H9 (cell line): ENCODE results near the gene MT2A. TPM values are rescaled to one million over a fixed set of nuclear protein-coding genes. Genes with fewer than 3 reads are reported as not detected.

ENCODE experiments used
- DNase-seq: peaks from one replicate; pipeline ENCODE4 v3.0.0-alpha.2; 2017
- H2AFZ ChIP-seq: one replicate; pipeline ENCODE4 v1.6.1; 2013; ENCODE audit warnings: mild to moderate bottlenecking, low read length, control low read depth, moderate library complexity
- H2AK5ac ChIP-seq: 2 replicates; pipeline ENCODE4 v1.6.1; 2013; ENCODE audit warnings: low read length, control low read depth, mixed read lengths; ENCODE audit not compliant: insufficient read length
- H2BK120ac ChIP-seq: one replicate; pipeline ENCODE4 v1.6.1; 2013; ENCODE audit warnings: low read depth, mild to moderate bottlenecking, low read length, control low read depth, inconsistent platforms; ENCODE audit not compliant: poor library complexity, severe bottlenecking
- H2BK12ac ChIP-seq: 2 replicates; pipeline ENCODE4 v1.6.1; 2013; ENCODE audit warnings: low read length, control low read depth, mixed read lengths, low read depth; ENCODE audit not compliant: insufficient read length
- H2BK15ac ChIP-seq: 2 replicates; pipeline ENCODE4 v1.6.1; 2013; ENCODE audit warnings: low read depth, low read length, control low read depth
- H2BK20ac ChIP-seq: one replicate; pipeline ENCODE4 v1.6.1; 2013; ENCODE audit warnings: low read depth, mild to moderate bottlenecking, low read length, control low read depth, inconsistent platforms; ENCODE audit not compliant: poor library complexity, severe bottlenecking
- H2BK5ac ChIP-seq: 2 replicates; pipeline ENCODE4 v1.6.1; 2013; ENCODE audit warnings: low read length, control low read depth, mixed read lengths; ENCODE audit not compliant: insufficient read length
- H3K14ac ChIP-seq: 2 replicates; pipeline ENCODE4 v1.6.1; 2013; ENCODE audit warnings: low read length, control low read depth; ENCODE audit not compliant: insufficient read depth
- H3K18ac ChIP-seq: 2 replicates; pipeline ENCODE4 v1.6.1; 2013; ENCODE audit warnings: low read depth, mild to moderate bottlenecking, mixed read lengths, low read length, control low read depth; ENCODE audit not compliant: insufficient read length
- H3K23ac ChIP-seq: 2 replicates; pipeline ENCODE4 v1.6.1; 2013; ENCODE audit warnings: low read length, control low read depth, mixed read lengths, low read depth; ENCODE audit not compliant: insufficient read length
- H3K23me2 ChIP-seq: 2 replicates; pipeline ENCODE4 v1.6.1; 2013; ENCODE audit warnings: low read depth, mild to moderate bottlenecking, mixed read lengths, low read length, control low read depth; ENCODE audit not compliant: insufficient read length, poor library complexity, severe bottlenecking
- H3K27ac ChIP-seq: 2 replicates; pipeline ENCODE4 v1.5.1; 2013; ENCODE audit warnings: low read length, control low read depth, mixed read lengths, low read depth; ENCODE audit not compliant: insufficient read length
- H3K27me3 ChIP-seq: 2 replicates; pipeline ENCODE4 v1.6.1; 2013; ENCODE audit warnings: low read length, control low read depth, inconsistent platforms; ENCODE audit not compliant: insufficient read depth
- H3K4ac ChIP-seq: 2 replicates; pipeline ENCODE4 v1.6.1; 2013; ENCODE audit warnings: low read depth, mild to moderate bottlenecking, control low read depth, inconsistent platforms, low read length, moderate library complexity
- H3K4me1 ChIP-seq: 2 replicates; pipeline ENCODE4 v1.6.1; 2013; ENCODE audit warnings: low read length, control low read depth, inconsistent platforms; ENCODE audit not compliant: insufficient read depth
- H3K4me2 ChIP-seq: 2 replicates; pipeline ENCODE4 v1.6.1; 2013; ENCODE audit warnings: low read length, control low read depth, mixed read lengths; ENCODE audit not compliant: insufficient read length, insufficient read depth
- H3K56ac ChIP-seq: 2 replicates; pipeline ENCODE4 v1.6.1; 2013; ENCODE audit warnings: low read depth, mild to moderate bottlenecking, mixed read lengths, low read length, control low read depth; ENCODE audit not compliant: insufficient read length
- H3K79me1 ChIP-seq: 2 replicates; pipeline ENCODE4 v1.6.1; 2013; ENCODE audit warnings: low read depth, mild to moderate bottlenecking, moderate library complexity, low read length, control low read depth, inconsistent platforms; ENCODE audit not compliant: insufficient read depth, poor library complexity, severe bottlenecking
- H3K79me2 ChIP-seq: 2 replicates; pipeline ENCODE4 v1.6.1; 2013; ENCODE audit warnings: low read length, control low read depth, inconsistent platforms; ENCODE audit not compliant: insufficient read depth
- H3K9ac ChIP-seq: 2 replicates; pipeline ENCODE4 v1.6.1; 2013; ENCODE audit warnings: low read length, control low read depth, mixed read lengths; ENCODE audit not compliant: insufficient read length; ENCODE audit errors: extremely low read depth
- H3K9me3 ChIP-seq: one replicate; pipeline ENCODE4 v1.6.1; 2013; ENCODE audit warnings: low read depth, low read length, inconsistent platforms; ENCODE audit not compliant: control insufficient read depth
- H3T11ph ChIP-seq: one replicate; pipeline ENCODE4 v1.6.1; 2013; ENCODE audit warnings: mild to moderate bottlenecking, low read length, control low read depth, inconsistent platforms
- H4K20me1 ChIP-seq: one replicate; pipeline ENCODE4 v1.6.1; 2013; ENCODE audit not compliant: control insufficient read depth, insufficient read length, insufficient read depth
- H4K5ac ChIP-seq: 2 replicates; pipeline ENCODE4 v1.6.1; 2013; ENCODE audit warnings: low read depth, mild to moderate bottlenecking, mixed read lengths, low read length, control low read depth; ENCODE audit not compliant: insufficient read length
- H4K8ac ChIP-seq: replicated peaks from 2 replicates; pipeline ENCODE4 v1.6.1; 2013; ENCODE audit warnings: low read length, control low read depth, mixed read lengths, low read depth; ENCODE audit not compliant: insufficient read length
- H4K91ac ChIP-seq: 2 replicates; pipeline ENCODE4 v1.6.1; 2013; ENCODE audit warnings: low read depth, mild to moderate bottlenecking, moderate library complexity, mixed read lengths, low read length, control low read depth; ENCODE audit not compliant: insufficient read length
- H3K27ac Mint-ChIP-seq, 3 experiments: 2 replicates in 2 of 3; 3 replicates in 1 of 3; pipeline ENCODE4 v1.8.0; 2020 to 2021; ENCODE audit warnings: mixed read lengths in 3 of 3, mild to moderate bottlenecking in 1 of 3, moderate library complexity in 1 of 3
- H3K27me3 Mint-ChIP-seq: 2 replicates; pipeline ENCODE4 v1.8.0; 2021; ENCODE audit warnings: low read depth, mild to moderate bottlenecking, moderate library complexity, mixed read lengths
- H3K36me3 Mint-ChIP-seq, 3 experiments: 2 replicates in 2 of 3; 3 replicates in 1 of 3; pipeline ENCODE4 v1.8.0; 2020 to 2021; ENCODE audit warnings: low read depth in 3 of 3, mixed read lengths in 3 of 3; ENCODE audit not compliant: insufficient read depth in 1 of 3
- H3K4me1 Mint-ChIP-seq, 2 experiments: 2 replicates each; pipeline ENCODE4 v1.8.0; 2020; ENCODE audit warnings: mixed read lengths in 2 of 2
- H3K4me3 Mint-ChIP-seq, 2 experiments: 2 replicates in 1 of 2; 3 replicates in 1 of 2; pipeline ENCODE4 v1.8.0; 2020 to 2021; ENCODE audit warnings: mild to moderate bottlenecking in 2 of 2, mixed read lengths in 2 of 2, moderate library complexity in 1 of 2
- H3K9me3 Mint-ChIP-seq, 2 experiments: 2 replicates in 1 of 2; 3 replicates in 1 of 2; pipeline ENCODE4 v1.8.0; 2020; ENCODE audit warnings: mild to moderate bottlenecking in 2 of 2, mixed read lengths in 2 of 2, moderate library complexity in 1 of 2
- CTCF ChIP-seq: fragments of 200-600 bp; sonication (generic); conservative IDR thresholded peaks from 3 replicates; pipeline ENCODE4 v1.8.0; 2021; ENCODE audit warnings: antibody characterized with exemption, mild to moderate bottlenecking
- WGBS: extraction: QIAGEN DNeasy Blood & Tissue Kit; methylation state at CpG from one replicate; pipeline ENCODE4 v1.1.7; 2013; ENCODE audit warnings: missing lambda C conversion rate, low lambda C conversion rate, mixed read lengths; ENCODE audit not compliant: insufficient read length; ENCODE audit errors: extremely low coverage; 5-methylcytosine and 5-hydroxymethylcytosine counted together
- total RNA-seq: library from RNA; stranded (reverse); gene quantifications from 2 replicates; pipeline ENCODE4 v1.2.1, GENCODE V29; 2021

The MT2A gene
- total RNA-seq, 1 experiment from 2014 or later: 63.1 TPM

- H3K9me3 Mint-ChIP-seq: peaks cover 4 to 5% of the 10 kb centered on the region in 2 experiments; a peak in 3 of 5 replicates
- Histone ChIP-seq H3K4me2 (no peak overlapping the region), H2AFZ (no peak overlapping the region)
Observed at GRCh38 chr16:56576585-56577299, 31.6 kb upstream of the MT2A start.

More at GRCh38 chr16:56576585-56577299, 31.6 kb upstream of the MT2A start:
- H3K23ac ChIP-seq: no peak overlapping the region
- H3T11ph ChIP-seq: no peak overlapping the region
- no peaks in the 10 kb centered on the region for H4K20me1 ChIP-seq
- no peak overlapping the region for H2BK15ac ChIP-seq
- no peak overlapping the region for H2BK20ac ChIP-seq
- H3K79me1 ChIP-seq: no peaks in the 10 kb centered on the region
- TF ChIP-seq CTCF: peak; percentile 96
- no peak overlapping the region for H3K14ac ChIP-seq
- no peaks in the 10 kb centered on the region for H3K4me1 ChIP-seq
- no peaks in the 10 kb centered on the region for H3K9me3 ChIP-seq
- no CpG with 5 or more reads among the region's 8 CpGs for WGBS
- no peak overlapping the region for H4K91ac ChIP-seq
- no peaks in the 10 kb centered on the region for H3K79me2 ChIP-seq
- no peaks in the 10 kb centered on the region for H3K36me3 Mint-ChIP-seq
- no peak overlapping the region for H2BK12ac ChIP-seq
- H3K27me3 ChIP-seq: no peaks in the 10 kb centered on the region
- no peak overlapping the region for H4K8ac ChIP-seq
- no peaks in the 10 kb centered on the region for H3K23me2 ChIP-seq
- no peak overlapping the region for H3K4me3 Mint-ChIP-seq
- no peaks in the 10 kb centered on the region for H3K4me1 Mint-ChIP-seq
- H4K5ac ChIP-seq: no peak overlapping the region
- H2BK5ac ChIP-seq: no peak overlapping the region
- H3K27ac ChIP-seq: no peak overlapping the region
- H2BK120ac ChIP-seq: no peak overlapping the region
- no peak overlapping the region for H3K18ac ChIP-seq
- DNase-seq: peak; percentile 92
- H3K56ac ChIP-seq: no peak overlapping the region
- H3K27me3 Mint-ChIP-seq: peaks cover 15% of the 10 kb centered on the region
- no peak overlapping the region for H3K9ac ChIP-seq
- H3K4ac ChIP-seq: no peak overlapping the region
- H3K27ac Mint-ChIP-seq: no peak overlapping the region
- H2AK5ac ChIP-seq: no peak overlapping the region
